ENCODE data around the gene NR5A1. TPM values are rescaled to one million over a fixed set of nuclear protein-coding genes. Genes with fewer than 3 reads are reported as not detected.

The NR5A1 gene
- polyA plus RNA-seq, 3 donors = not detected

GRCh38 chr9:124449381-124450151 lies 57.6 kb downstream of the NR5A1 start:
- no peaks in the 10 kb centered on the region for H3K36me3 Mint-ChIP-seq
- no peaks in the 10 kb centered on the region for H3K79me2 ChIP-seq (ENCODE audit: insufficient read depth, low read length)
- no peak overlapping the region for H3K27ac ChIP-seq (ENCODE audit: low read depth in 1 of 2, low read length in 2 of 2)
- no peaks in the 10 kb centered on the region for H3K36me3 ChIP-seq (replicated peaks in 1 of 2; ENCODE audit: control insufficient read depth in 1 of 2, insufficient read depth in 2 of 2, low read length in 2 of 2)
- DNase-seq = no peak
- H3K4me2 ChIP-seq (replicated peaks; ENCODE audit: extremely low read depth, low read length, poor library complexity, severe bottlenecking) = no peak overlapping the region
- H3K27me3 Mint-ChIP-seq (ENCODE audit: low read depth in 3 of 3) = peaks cover 38 to 55% (median 54%) of the 10 kb centered on the region in 3 donors
- peaks cover 0 to 7% of the 10 kb centered on the region in 2 donors for H3K4me1 ChIP-seq (ENCODE audit: control insufficient read depth in 1 of 2, insufficient read depth in 2 of 2, low read length in 2 of 2)
- H3K9me3 ChIP-seq (replicated peaks in 1 of 2; ENCODE audit: control insufficient read depth in 1 of 2, insufficient read depth in 1 of 2, low read length in 2 of 2) = peaks cover 0 to 6% of the 10 kb centered on the region in 2 donors
- H3K4me1 Mint-ChIP-seq = peaks cover 7% of the 10 kb centered on the region
- no peaks in the 10 kb centered on the region for H4K20me1 ChIP-seq (ENCODE audit: insufficient read depth, low read length)
- 93% methylated on average over 7 of the region's 13 CpGs for WGBS (ENCODE audit: insufficient coverage)
- no peak overlapping the region for H3K9ac ChIP-seq (ENCODE audit: insufficient read depth, low read length, poor library complexity, severe bottlenecking)
- H2AFZ ChIP-seq (ENCODE audit: insufficient read depth, low read depth, low read length, poor library complexity, severe bottlenecking) = no peak overlapping the region
- H3K9me3 Mint-ChIP-seq = peaks cover 0 to 10% (median 0%) of the 10 kb centered on the region in 7 donors
- peaks cover 18 to 38% of the 10 kb centered on the region in 2 donors for H3K27me3 ChIP-seq (ENCODE audit: control insufficient read depth in 2 of 2, insufficient read depth in 2 of 2, low read length in 2 of 2)
- intact Hi-C loops (cut with micrococcal nuclease) = no loop called here
- no peak overlapping the region for H3K27ac Mint-ChIP-seq
- H3K4me3 ChIP-seq (replicated peaks in 1 of 3; ENCODE audit: low read depth in 2 of 3, low read length in 3 of 3) = no peak overlapping the region
- H3K4me3 Mint-ChIP-seq = peak overlapping the region in 1 of 2 donors; percentile 37
- TF ChIP-seq, protein P1, sequence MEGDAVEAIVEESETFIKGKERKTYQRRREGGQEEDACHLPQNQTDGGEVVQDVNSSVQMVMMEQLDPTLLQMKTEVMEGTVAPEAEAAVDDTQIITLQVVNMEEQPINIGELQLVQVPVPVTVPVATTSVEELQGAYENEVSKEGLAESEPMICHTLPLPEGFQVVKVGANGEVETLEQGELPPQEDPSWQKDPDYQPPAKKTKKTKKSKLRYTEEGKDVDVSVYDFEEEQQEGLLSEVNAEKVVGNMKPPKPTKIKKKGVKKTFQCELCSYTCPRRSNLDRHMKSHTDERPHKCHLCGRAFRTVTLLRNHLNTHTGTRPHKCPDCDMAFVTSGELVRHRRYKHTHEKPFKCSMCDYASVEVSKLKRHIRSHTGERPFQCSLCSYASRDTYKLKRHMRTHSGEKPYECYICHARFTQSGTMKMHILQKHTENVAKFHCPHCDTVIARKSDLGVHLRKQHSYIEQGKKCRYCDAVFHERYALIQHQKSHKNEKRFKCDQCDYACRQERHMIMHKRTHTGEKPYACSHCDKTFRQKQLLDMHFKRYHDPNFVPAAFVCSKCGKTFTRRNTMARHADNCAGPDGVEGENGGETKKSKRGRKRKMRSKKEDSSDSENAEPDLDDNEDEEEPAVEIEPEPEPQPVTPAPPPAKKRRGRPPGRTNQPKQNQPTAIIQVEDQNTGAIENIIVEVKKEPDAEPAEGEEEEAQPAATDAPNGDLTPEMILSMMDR (IDR thresholded peaks at IDR 0.05) = no peak

DNA sequence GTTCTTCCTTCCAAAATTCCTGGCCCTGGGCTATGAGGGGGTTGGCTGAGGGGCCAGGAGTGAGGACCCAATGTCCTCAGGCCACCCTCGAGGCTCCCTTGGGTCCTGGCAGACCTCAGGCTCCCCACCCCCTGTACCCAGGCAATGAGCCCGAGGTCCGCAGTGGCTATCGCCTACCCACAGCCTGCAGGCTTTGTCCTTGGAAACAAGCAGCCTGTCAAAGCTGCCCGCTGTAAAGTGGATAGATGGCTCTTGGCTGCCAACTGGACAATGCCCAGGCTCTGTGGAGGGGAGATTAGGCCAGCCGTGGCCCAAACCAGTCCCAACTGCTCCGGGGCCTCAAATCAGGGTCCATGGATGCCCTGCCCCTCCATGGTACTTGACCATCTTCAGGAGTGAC lies 59.2 kb downstream of the NR5A1 start:
- no peak for DNase-seq
- H3K9me3 ChIP-seq (replicated peaks in 1 of 2; ENCODE audit: control insufficient read depth in 1 of 2, insufficient read depth in 1 of 2, low read length in 2 of 2) = peaks cover 0 to 6% of the 10 kb centered on the region in 2 donors
- no peak overlapping the region for H3K27ac ChIP-seq (ENCODE audit: low read depth in 1 of 2, low read length in 2 of 2)
- no peak overlapping the region for H3K9ac ChIP-seq (ENCODE audit: insufficient read depth, low read length, poor library complexity, severe bottlenecking)
- H2AFZ ChIP-seq (ENCODE audit: insufficient read depth, low read depth, low read length, poor library complexity, severe bottlenecking) = no peak overlapping the region
- H3K27me3 ChIP-seq (ENCODE audit: control insufficient read depth in 2 of 2, insufficient read depth in 2 of 2, low read length in 2 of 2) = peaks cover 18 to 38% of the 10 kb centered on the region in 2 donors
- 93% methylated on average over 6 of the region's 7 CpGs for WGBS (ENCODE audit: insufficient coverage)
- H3K4me1 ChIP-seq (ENCODE audit: control insufficient read depth in 1 of 2, insufficient read depth in 2 of 2, low read length in 2 of 2) = peaks cover 0 to 2% of the 10 kb centered on the region in 2 donors
- no peaks in the 10 kb centered on the region for H3K36me3 ChIP-seq (replicated peaks in 1 of 2; ENCODE audit: control insufficient read depth in 1 of 2, insufficient read depth in 2 of 2, low read length in 2 of 2)
- TF ChIP-seq, protein P1 (IDR thresholded peaks at IDR 0.05) = no peak
- intact Hi-C loops (cut with micrococcal nuclease) = no loop called here
- no peak overlapping the region for H3K4me3 Mint-ChIP-seq
- H3K4me3 ChIP-seq (replicated peaks in 1 of 3; ENCODE audit: low read depth in 2 of 3, low read length in 3 of 3) = no peak overlapping the region
- peaks cover 7% of the 10 kb centered on the region for H3K4me1 Mint-ChIP-seq
- no peaks in the 10 kb centered on the region for H4K20me1 ChIP-seq (ENCODE audit: insufficient read depth, low read length)
- peaks cover 0 to 10% (median 0%) of the 10 kb centered on the region in 7 donors for H3K9me3 Mint-ChIP-seq
- no peaks in the 10 kb centered on the region for H3K79me2 ChIP-seq (ENCODE audit: insufficient read depth, low read length)
- peaks cover 36 to 44% (median 42%) of the 10 kb centered on the region in 3 donors for H3K27me3 Mint-ChIP-seq (ENCODE audit: low read depth in 3 of 3)
- no peak overlapping the region for H3K27ac Mint-ChIP-seq
- no peaks in the 10 kb centered on the region for H3K36me3 Mint-ChIP-seq
- no peak overlapping the region for H3K4me2 ChIP-seq (replicated peaks; ENCODE audit: extremely low read depth, low read length, poor library complexity, severe bottlenecking)
